DOHH2 (cell line): Measurements from ENCODE around the gene CEP55.

Source experiments
- CTCF ChIP-seq: fragments of 200-600 bp; sonication (generic); IDR thresholded peaks from one replicate; pipeline ENCODE4 v1.5.1; 2014; ENCODE audit warnings: antibody characterized with exemption, mild to moderate bottlenecking, low read depth, low read length; ENCODE audit not compliant: poor library complexity, severe bottlenecking
- EZH2phosphoT487 ChIP-seq: fragments of 200-600 bp; sonication (generic); IDR thresholded peaks from 2 replicates; pipeline ENCODE4 v1.6.1; 2017; ENCODE audit warnings: borderline replicate concordance, mild to moderate bottlenecking, antibody characterized with exemption, low read length, moderate library complexity, mixed read lengths

GRCh38 chr10:93570383-93570782 lies 74.0 kb downstream of the CEP55 start:
- TF ChIP-seq CTCF = no peak
- no peak for TF ChIP-seq EZH2phosphoT487
